Smooth muscle cell (in vitro differentiated cells): ENCODE data around the gene DIP2C. TPM values are rescaled to one million over a fixed set of nuclear protein-coding genes. Genes with fewer than 3 reads are reported as not detected.

Experiments
- DNase-seq: peaks from one replicate; lab custom pipeline; 2025; ENCODE audit not compliant: unreplicated experiment; lab: John Stamatoyannopoulos, UW
- H2AFZ ChIP-seq: fragments of 200-600 bp; sonication (generic); 2 replicates; pipeline ENCODE4 v1.6.0; 2016; ENCODE audit warnings: antibody characterized with exemption, low read depth, mild to moderate bottlenecking
- H3F3A ChIP-seq: fragments of 200-600 bp; sonication (generic); 2 replicates; pipeline ENCODE4 v1.6.0; 2017; ENCODE audit warnings: antibody characterized with exemption, low read depth
- H3K27ac ChIP-seq: fragments of 200-600 bp; sonication (generic); 2 replicates; pipeline ENCODE4 v1.5.1; 2016; ENCODE audit warnings: low read depth, mild to moderate bottlenecking
- H3K27me3 ChIP-seq: fragments of 200-600 bp; sonication (generic); 2 replicates; pipeline ENCODE4 v1.6.1; 2016; ENCODE audit warnings: low read depth, mild to moderate bottlenecking
- H3K36me3 ChIP-seq: fragments of 200-600 bp; sonication (generic); 2 replicates; pipeline ENCODE4 v1.5.1; 2016; ENCODE audit warnings: low read depth
- H3K4me1 ChIP-seq: fragments of 200-600 bp; sonication (generic); 2 replicates; pipeline ENCODE4 v1.5.1; 2016; ENCODE audit warnings: low read depth
- H3K4me2 ChIP-seq: fragments of 200-600 bp; sonication (generic); 2 replicates; pipeline ENCODE4 v1.6.0; 2016; ENCODE audit warnings: mild to moderate bottlenecking
- H3K4me3 ChIP-seq: fragments of 200-600 bp; sonication (generic); 2 replicates; pipeline ENCODE4 v1.5.1; 2016; ENCODE audit warnings: mild to moderate bottlenecking
- H3K79me2 ChIP-seq: fragments of 200-600 bp; sonication (generic); 2 replicates; pipeline ENCODE4 v1.6.0; 2016; ENCODE audit warnings: low read depth, mild to moderate bottlenecking
- H3K9ac ChIP-seq: fragments of 200-600 bp; sonication (generic); 2 replicates; pipeline ENCODE4 v1.6.0; 2016; ENCODE audit warnings: low read depth
- H3K9me3 ChIP-seq: fragments of 200-600 bp; sonication (generic); replicated peaks from 2 replicates; pipeline ENCODE4 v1.5.1; 2016; ENCODE audit warnings: low read depth
- H4K20me1 ChIP-seq: fragments of 200-600 bp; sonication (generic); 2 replicates; pipeline ENCODE4 v1.6.0; 2016; ENCODE audit warnings: low read depth
- CTCF ChIP-seq: fragments of 200-600 bp; sonication (generic); IDR thresholded peaks from 2 replicates; pipeline ENCODE4 v1.5.1; 2017; ENCODE audit warnings: borderline replicate concordance, mild to moderate bottlenecking, antibody characterized with exemption; ENCODE audit not compliant: insufficient read depth, poor library complexity, severe bottlenecking
- WGBS: methylation state at CpG from one replicate; pipeline ENCODE4 v1.1.7; 2016; ENCODE audit warnings: low lambda C conversion rate; 5-methylcytosine and 5-hydroxymethylcytosine counted together
- polyA plus RNA-seq: library from polyadenylated mRNA; unstranded; fragments of >200 nt; fragmentation: Nextera tagmentation; extraction: Ambion mirVana; gene quantifications from 2 replicates; pipeline ENCODE4 v1.2.1, GENCODE V29; 2016
- total RNA-seq: library from RNA; depleted of rRNA; stranded (reverse); fragments of >200 nt; gene quantifications from 2 replicates; pipeline ENCODE4 v1.2.3, GENCODE V29; 2014

DIP2C gene
- total and polyA plus RNA-seq, 2 experiments from 2014 or later, result 14.9 to 15.3 TPM

GRCh38 chr10:663466-663751, 26.1 kb downstream of the DIP2C start:
- Histone ChIP-seq H3K27me3 (no peaks in the 10 kb centered on the region), H3K36me3 (no peaks in the 10 kb centered on the region), H3K4me3 (no peak overlapping the region), H3K27ac (no peak overlapping the region), H3K9ac (no peak overlapping the region), H3K4me1 (peaks cover 10% of the 10 kb centered on the region), H2AFZ (no peak overlapping the region), H3K9me3 (no peaks in the 10 kb centered on the region), H4K20me1 (peaks cover 97% of the 10 kb centered on the region), H3K79me2 (peaks cover 85% of the 10 kb centered on the region), H3K4me2 (no peak overlapping the region), H3F3A (peaks cover 8% of the 10 kb centered on the region)
- TF ChIP-seq CTCF, result no peak
- WGBS, result 94% methylated on average over 9 of the region's 9 CpGs
- DNase-seq, result no peak

- Histone ChIP-seq H3K27me3 (no peaks in the 10 kb centered on the region), H3K4me1 (peaks cover 10% of the 10 kb centered on the region), H2AFZ (no peak overlapping the region), H3K27ac (no peak overlapping the region), H3F3A (peaks cover 2% of the 10 kb centered on the region), H3K9me3 (no peaks in the 10 kb centered on the region), H3K36me3 (no peaks in the 10 kb centered on the region), H3K9ac (no peak overlapping the region), H3K4me3 (no peak overlapping the region), H4K20me1 (peaks cover 95% of the 10 kb centered on the region), H3K4me2 (no peak overlapping the region), H3K79me2 (peaks cover 82% of the 10 kb centered on the region)
- whole genome bisulfite sequencing, result 83% methylated on average over 11 of the region's 11 CpGs
- no peak for DNase-seq
- TF ChIP-seq CTCF, result no peak
These were observed 26.6 kb downstream of the DIP2C start for GRCh38 chr10:662686-663465.

- Histone ChIP-seq H2AFZ (no peak overlapping the region), H3K27ac (no peak overlapping the region), H3K9ac (no peak overlapping the region), H3K4me3 (no peak overlapping the region), H3K4me2 (no peak overlapping the region), H3K79me2 (peaks cover 75% of the 10 kb centered on the region), H3K4me1 (peaks cover 10% of the 10 kb centered on the region), H3K36me3 (no peaks in the 10 kb centered on the region), H3F3A (no peaks in the 10 kb centered on the region), H4K20me1 (peaks cover 88% of the 10 kb centered on the region), H3K9me3 (no peaks in the 10 kb centered on the region), H3K27me3 (no peaks in the 10 kb centered on the region)
- no peak for TF ChIP-seq CTCF
- 96% methylated on average over 9 of the region's 9 CpGs for WGBS
- no peak for DNase-seq
These were observed 27.3 kb downstream of the DIP2C start for GRCh38 chr10:662223-662605.
